Endodermal cell (in vitro differentiated cells): ENCODE measurements around the gene BMI1. TPM values are rescaled to one million over a fixed set of nuclear protein-coding genes. Genes with fewer than 3 reads are reported as not detected.
A peak's percentile ranks its signal among the peaks of the same experiment; 100 is the strongest.

ENCODE experiments used
- DNase-seq: peaks from one replicate; pipeline ENCODE4 v3.0.0-alpha.2; 2017
- H3K27ac ChIP-seq: 2 replicates; pipeline ENCODE4 v1.5.1; 2013; ENCODE audit warnings: mild to moderate bottlenecking, low read depth, low read length, moderate library complexity
- H3K27me3 ChIP-seq: 2 replicates; pipeline ENCODE4 v1.6.1; 2013; ENCODE audit warnings: mild to moderate bottlenecking, low read length, moderate library complexity; ENCODE audit not compliant: insufficient read depth, control insufficient read depth, poor library complexity, severe bottlenecking
- H3K36me3 ChIP-seq: 2 replicates; pipeline ENCODE4 v1.7.0; 2013; ENCODE audit warnings: mild to moderate bottlenecking, low read length, moderate library complexity; ENCODE audit not compliant: control insufficient read depth, insufficient read depth
- H3K4me1 ChIP-seq: one replicate; pipeline ENCODE4 v1.7.0; 2013; ENCODE audit warnings: low read length; ENCODE audit not compliant: control insufficient read depth, insufficient read depth
- H3K4me3 ChIP-seq: 2 replicates; pipeline ENCODE4 v1.5.1; 2013; ENCODE audit warnings: mild to moderate bottlenecking, low read length, moderate library complexity
- H3K9ac ChIP-seq: 2 replicates; pipeline ENCODE4 v1.6.1; 2013; ENCODE audit warnings: mild to moderate bottlenecking, low read length, moderate library complexity; ENCODE audit not compliant: poor library complexity, severe bottlenecking; ENCODE audit errors: extremely low read depth
- H3K9me3 ChIP-seq: 2 replicates; pipeline ENCODE4 v1.6.1; 2013; ENCODE audit warnings: mild to moderate bottlenecking, low read length, moderate library complexity; ENCODE audit not compliant: control insufficient read depth
- H3K27ac Mint-ChIP-seq: 2 replicates; pipeline ENCODE4 v1.8.0; 2020; ENCODE audit warnings: mixed read lengths
- H3K27me3 Mint-ChIP-seq: 2 replicates; pipeline ENCODE4 v1.8.0; 2021; ENCODE audit warnings: mild to moderate bottlenecking, mixed read lengths; ENCODE audit not compliant: insufficient read depth
- H3K36me3 Mint-ChIP-seq: 2 replicates; pipeline ENCODE4 v1.8.0; 2020; ENCODE audit warnings: low read depth, mixed read lengths
- H3K4me1 Mint-ChIP-seq: 2 replicates; pipeline ENCODE4 v1.8.0; 2020; ENCODE audit warnings: mixed read lengths
- H3K4me3 Mint-ChIP-seq: 2 replicates; pipeline ENCODE4 v1.8.0; 2020; ENCODE audit warnings: mild to moderate bottlenecking, moderate library complexity, mixed read lengths
- H3K9me3 Mint-ChIP-seq: 2 replicates; pipeline ENCODE4 v1.8.0; 2020; ENCODE audit warnings: mild to moderate bottlenecking, mixed read lengths
- WGBS, 2 experiments: methylation state at CpG; one replicate each; pipeline versions ENCODE4 v1.1.5 to v1.1.7; 2013; ENCODE audit warnings: missing lambda C conversion rate in 2 of 2, mixed read lengths in 1 of 2; ENCODE audit not compliant: insufficient coverage in 1 of 2, insufficient read length in 1 of 2; 5-methylcytosine and 5-hydroxymethylcytosine counted together
- total RNA-seq, 2 donors: library from RNA; stranded (reverse); fragmentation: NEBNext Ultra II Directional in 1 of 2; extraction: Animal tissue kit (Norgen Biotek cat#: 25700) in 1 of 2; gene quantifications; 2 replicates in 1 of 2; 3 replicates in 1 of 2; pipeline ENCODE4 v1.2.1, GENCODE V29; 2021
- TF ChIP-seq, protein P1 (sequence below): fragments of 200-600 bp; sonication (generic); conservative IDR thresholded peaks from 2 replicates; pipeline ENCODE4 v1.5.0; 2021; ENCODE audit warnings: antibody characterized with exemption, mild to moderate bottlenecking

Gene BMI1
- total RNA-seq, 2 donors from 2014 or later = 12.2 to 15.5 TPM

DNA sequence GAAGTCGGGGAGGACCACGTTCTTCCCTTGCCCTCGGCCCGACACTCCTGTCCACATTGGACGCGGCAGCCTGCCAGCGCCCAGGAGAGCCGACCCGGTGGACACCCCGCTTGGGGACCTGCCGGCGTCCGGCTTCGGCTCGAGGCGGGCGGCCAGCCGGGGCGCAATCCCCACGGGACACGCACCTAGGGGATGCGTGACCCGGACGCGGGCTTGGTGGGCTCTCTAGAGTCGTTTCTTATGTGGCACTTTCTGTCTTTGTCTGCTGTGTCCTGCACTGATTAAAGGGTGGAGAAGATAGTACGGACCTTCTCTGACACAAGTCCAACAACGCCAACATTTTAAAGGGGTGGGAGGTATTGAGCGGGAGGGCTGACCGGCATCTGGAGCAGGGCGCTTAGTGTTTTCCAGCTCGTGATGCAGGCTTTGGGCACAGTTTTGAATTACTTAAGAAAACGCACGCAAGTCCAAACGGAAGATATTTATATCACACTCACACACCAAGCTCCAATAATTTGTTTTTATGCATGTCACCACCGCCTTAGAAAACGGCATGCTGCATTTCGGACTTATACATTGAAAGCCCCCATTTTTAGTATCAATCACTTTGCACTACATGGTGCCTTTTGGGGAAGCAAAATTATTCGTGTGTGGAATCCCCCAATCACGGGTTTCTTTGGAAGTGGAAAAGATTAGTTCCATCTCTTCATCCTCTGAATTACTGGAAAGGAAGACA, 20.5 kb downstream of the BMI1 start:
- Histone ChIP-seq H3K36me3 (no peaks in the 10 kb centered on the region), H3K27me3 (peaks cover 95% of the 10 kb centered on the region), H3K27ac (no peak overlapping the region), H3K9me3 (no peaks in the 10 kb centered on the region), H3K4me3 (peak overlapping the region; percentile 79), H3K4me1 (peaks cover 5% of the 10 kb centered on the region), H3K9ac (no peak overlapping the region)
- H3K4me3 Mint-ChIP-seq = peak overlapping the region; percentile 69
- peaks cover 95% of the 10 kb centered on the region for H3K27me3 Mint-ChIP-seq
- WGBS, 2 experiments = 3% methylated on average over 17 to 40 of the region's 40 CpGs
- H3K27ac Mint-ChIP-seq = no peak overlapping the region
- H3K9me3 Mint-ChIP-seq = peaks cover 4% of the 10 kb centered on the region
- TF ChIP-seq, protein P1, sequence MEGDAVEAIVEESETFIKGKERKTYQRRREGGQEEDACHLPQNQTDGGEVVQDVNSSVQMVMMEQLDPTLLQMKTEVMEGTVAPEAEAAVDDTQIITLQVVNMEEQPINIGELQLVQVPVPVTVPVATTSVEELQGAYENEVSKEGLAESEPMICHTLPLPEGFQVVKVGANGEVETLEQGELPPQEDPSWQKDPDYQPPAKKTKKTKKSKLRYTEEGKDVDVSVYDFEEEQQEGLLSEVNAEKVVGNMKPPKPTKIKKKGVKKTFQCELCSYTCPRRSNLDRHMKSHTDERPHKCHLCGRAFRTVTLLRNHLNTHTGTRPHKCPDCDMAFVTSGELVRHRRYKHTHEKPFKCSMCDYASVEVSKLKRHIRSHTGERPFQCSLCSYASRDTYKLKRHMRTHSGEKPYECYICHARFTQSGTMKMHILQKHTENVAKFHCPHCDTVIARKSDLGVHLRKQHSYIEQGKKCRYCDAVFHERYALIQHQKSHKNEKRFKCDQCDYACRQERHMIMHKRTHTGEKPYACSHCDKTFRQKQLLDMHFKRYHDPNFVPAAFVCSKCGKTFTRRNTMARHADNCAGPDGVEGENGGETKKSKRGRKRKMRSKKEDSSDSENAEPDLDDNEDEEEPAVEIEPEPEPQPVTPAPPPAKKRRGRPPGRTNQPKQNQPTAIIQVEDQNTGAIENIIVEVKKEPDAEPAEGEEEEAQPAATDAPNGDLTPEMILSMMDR = no peak
- DNase-seq = no peak
- H3K36me3 Mint-ChIP-seq = no peaks in the 10 kb centered on the region
- H3K4me1 Mint-ChIP-seq = peaks cover 7% of the 10 kb centered on the region

DNA sequence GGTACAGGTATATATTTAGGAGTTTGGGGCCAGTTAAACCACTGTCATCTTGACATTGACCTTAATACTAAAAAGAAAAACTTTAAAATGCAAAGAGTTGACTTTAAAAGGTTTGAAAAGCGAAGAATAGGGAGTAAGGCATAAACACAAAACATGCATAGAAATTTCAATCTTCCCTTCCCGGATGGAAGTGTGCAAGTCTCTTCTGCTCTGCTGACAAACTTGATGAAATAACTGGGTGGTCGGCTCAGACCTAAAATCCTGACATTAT, 21.0 kb downstream of the BMI1 start:
- no peaks in the 10 kb centered on the region for H3K9me3 ChIP-seq
- no peak overlapping the region for H3K4me3 ChIP-seq
- no peaks in the 10 kb centered on the region for H3K36me3 Mint-ChIP-seq
- peaks cover 4% of the 10 kb centered on the region for H3K9me3 Mint-ChIP-seq
- no peak overlapping the region for H3K27ac ChIP-seq
- no peak overlapping the region for H3K4me3 Mint-ChIP-seq
- no peak for DNase-seq
- 0 to 33% methylated on average over 1 to 3 of the region's 3 CpGs for WGBS, 2 experiments
- peaks cover 95% of the 10 kb centered on the region for H3K27me3 Mint-ChIP-seq
- no peak overlapping the region for H3K27ac Mint-ChIP-seq
- H3K4me1 ChIP-seq = peaks cover 5% of the 10 kb centered on the region
- no peaks in the 10 kb centered on the region for H3K36me3 ChIP-seq
- H3K4me1 Mint-ChIP-seq = peaks cover 7% of the 10 kb centered on the region
- H3K9ac ChIP-seq = no peak overlapping the region
- TF ChIP-seq, protein P1 = no peak
- peaks cover 95% of the 10 kb centered on the region for H3K27me3 ChIP-seq

DNA sequence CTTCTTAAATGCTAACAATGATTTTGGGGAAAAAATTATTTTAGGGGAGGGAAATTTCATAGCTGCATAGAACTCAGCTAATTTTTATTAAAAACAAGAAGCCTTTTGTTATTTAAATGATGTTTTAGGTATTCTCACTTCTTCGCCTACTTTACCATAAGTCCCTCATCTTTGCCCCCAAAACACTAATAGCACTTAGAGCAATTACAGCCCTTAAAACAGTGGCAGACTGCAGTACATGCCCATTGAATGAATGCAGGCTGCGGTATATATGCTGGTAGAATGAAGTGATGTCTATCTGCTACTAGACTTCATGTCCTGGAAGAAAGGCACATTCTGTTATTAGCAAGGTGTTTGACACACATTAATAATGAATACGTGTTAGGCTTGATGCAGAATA, 21.5 kb downstream of the BMI1 start:
- Mint-ChIP-seq H3K27me3 (peaks cover 95% of the 10 kb centered on the region), H3K36me3 (no peaks in the 10 kb centered on the region), H3K9me3 (peaks cover 4% of the 10 kb centered on the region), H3K4me1 (peaks cover 7% of the 10 kb centered on the region), H3K4me3 (no peak overlapping the region), H3K27ac (no peak overlapping the region)
- Histone ChIP-seq H3K9ac (no peak overlapping the region), H3K27me3 (peaks cover 95% of the 10 kb centered on the region), H3K27ac (no peak overlapping the region), H3K4me3 (no peak overlapping the region), H3K9me3 (no peaks in the 10 kb centered on the region), H3K36me3 (no peaks in the 10 kb centered on the region), H3K4me1 (peaks cover 5% of the 10 kb centered on the region)
- no peak for DNase-seq
- TF ChIP-seq, protein P1 = no peak
- WGBS, 2 experiments = 7% methylated on average over 1 of the region's 3 CpGs; no CpG with 5 or more reads in 1 of the 2 experiments
